B cell (primary cell): Measurements from ENCODE around the gene LENG9. TPM values are rescaled to one million over a fixed set of nuclear protein-coding genes. Genes with fewer than 3 reads are reported as not detected.

Experiments
- ATAC-seq: fragments of 200-7000 bp; cut with Tn5 transposase; one replicate; pipeline ENCODE4 v1.10.0; 2021; ENCODE audit warnings: low read depth, mild to moderate bottlenecking, moderate number of reproducible peaks, moderate library complexity
- CTCF ChIA-PET: fragments of 350-600 bp; sonication (Branson Sonifier 250); formaldehyde crosslinking; loops from one replicate; lab custom pipeline; 2021; ENCODE audit warnings: antibody characterized with exemption, inconsistent platforms; lab: Charles Lee
- POLR2A ChIA-PET: fragments of 350-600 bp; sonication (Branson Sonifier 250); formaldehyde crosslinking; loops from one replicate; lab custom pipeline; 2021; ENCODE audit warnings: antibody characterized with exemption; lab: Charles Lee
- DNase-seq: peaks from one replicate; pipeline ENCODE4 v3.0.0; 2013
- H2AFZ ChIP-seq: 2 replicates; pipeline ENCODE4 v1.6.1; 2012; ENCODE audit warnings: mild to moderate bottlenecking, low read depth, low read length; ENCODE audit not compliant: insufficient read depth, poor library complexity, severe bottlenecking
- H3K27ac ChIP-seq, 2 donors: 1 replicate in 1 of 2; 2 replicates in 1 of 2; pipeline ENCODE4 v1.5.1; 2012 to 2013; ENCODE audit warnings: low read length in 2 of 2, mild to moderate bottlenecking in 2 of 2, moderate library complexity in 1 of 2
- H3K27me3 ChIP-seq, 4 experiments: fragments of 200-600 bp in 1 of 4; sonication (generic) in 1 of 4; replicated peaks in 1 of 4; 1 replicate in 2 of 4; 2 replicates in 2 of 4; pipeline versions ENCODE4 v1.6.1 to v1.7.0; 2013 to 2016; ENCODE audit warnings: low read length in 3 of 4, mild to moderate bottlenecking in 2 of 4, mixed read lengths in 1 of 4, moderate library complexity in 1 of 4; ENCODE audit not compliant: insufficient read depth in 4 of 4, control insufficient read depth in 3 of 4; ENCODE audit errors: control extremely low read depth in 1 of 4
- H3K36me3 ChIP-seq, 2 experiments: replicated peaks in 1 of 2; 1 replicate in 1 of 2; 2 replicates in 1 of 2; pipeline versions ENCODE4 v1.6.1 to v1.7.1; 2013; ENCODE audit warnings: low read length in 1 of 2; ENCODE audit not compliant: insufficient read depth in 2 of 2, control insufficient read depth in 1 of 2; ENCODE audit errors: control extremely low read depth in 1 of 2, extremely low read depth in 1 of 2
- H3K4me1 ChIP-seq, 2 donors: fragments of 200-600 bp in 1 of 2; sonication (generic) in 1 of 2; 1 replicate in 1 of 2; 2 replicates in 1 of 2; pipeline versions ENCODE4 v1.5.1 to v1.6.1; 2013 to 2017; ENCODE audit warnings: low read length in 2 of 2; ENCODE audit not compliant: control insufficient read depth in 2 of 2, insufficient read depth in 2 of 2
- H3K4me2 ChIP-seq: replicated peaks from 2 replicates; pipeline ENCODE3; 2012; ENCODE audit warnings: mild to moderate bottlenecking, low read depth, low read length; ENCODE audit not compliant: poor library complexity, severe bottlenecking
- H3K4me3 ChIP-seq, 5 experiments: fragments of 200-600 bp in 1 of 5; sonication (generic) in 1 of 5; 1 replicate in 3 of 5; 2 replicates in 2 of 5; pipeline versions ENCODE4 v1.5.1 to v1.7.0; 2011 to 2016; ENCODE audit warnings: low read length in 4 of 5, mild to moderate bottlenecking in 4 of 5, low read depth in 2 of 5, control low read depth in 1 of 5, moderate library complexity in 1 of 5; ENCODE audit not compliant: insufficient read depth in 1 of 5; ENCODE audit errors: control extremely low read depth in 1 of 5, extremely low read depth in 1 of 5
- H3K79me2 ChIP-seq: fragments of 200-600 bp; sonication (generic); one replicate; pipeline ENCODE4 v1.6.0; 2016; ENCODE audit warnings: low read length; ENCODE audit not compliant: control insufficient read depth, insufficient read depth
- H3K9ac ChIP-seq: fragments of 200-600 bp; sonication (generic); 2 replicates; pipeline ENCODE4 v1.6.1; 2017; ENCODE audit warnings: mild to moderate bottlenecking, low read length, moderate library complexity
- H3K9me3 ChIP-seq, 3 donors: one replicate each; pipeline versions ENCODE4 v1.6.1 to v1.7.1; 2013; ENCODE audit warnings: low read length in 2 of 3; ENCODE audit not compliant: control insufficient read depth in 2 of 3, insufficient read depth in 1 of 3; ENCODE audit errors: control extremely low read depth in 1 of 3
- H4K20me1 ChIP-seq: 2 replicates; pipeline ENCODE4 v1.6.0; 2012; ENCODE audit warnings: mild to moderate bottlenecking, low read length; ENCODE audit not compliant: insufficient read depth, control insufficient read depth, poor library complexity, severe bottlenecking
- H3K27ac Mint-ChIP-seq: one replicate; pipeline ENCODE4 v1.8.0; 2021; ENCODE audit warnings: mixed read lengths
- H3K27me3 Mint-ChIP-seq: one replicate; pipeline ENCODE4 v1.8.0; 2021; ENCODE audit warnings: mixed read lengths
- H3K4me1 Mint-ChIP-seq: one replicate; pipeline ENCODE4 v1.8.0; 2021; ENCODE audit warnings: mixed read lengths
- H3K4me3 Mint-ChIP-seq: one replicate; pipeline ENCODE4 v1.8.0; 2021; ENCODE audit warnings: mixed read lengths
- H3K9me3 Mint-ChIP-seq: one replicate; pipeline ENCODE4 v1.8.0; 2022; ENCODE audit warnings: mixed read lengths; ENCODE audit not compliant: insufficient read depth
- CTCF ChIP-seq: fragments of 200-600 bp; IDR thresholded peaks from one replicate; pipeline ENCODE4 v1.8.0; 2022; ENCODE audit warnings: antibody characterized with exemption, mild to moderate bottlenecking
- EZH2 ChIP-seq: IDR thresholded peaks from 2 replicates; pipeline ENCODE4 v1.6.1; 2012; ENCODE audit warnings: borderline replicate concordance, low read depth, mild to moderate bottlenecking, moderate library complexity, low read length; ENCODE audit not compliant: insufficient read depth, poor library complexity, severe bottlenecking
- WGBS: methylation state at CpG from one replicate; pipeline ENCODE4 v1.1.5; 2013; ENCODE audit warnings: missing lambda C conversion rate; ENCODE audit not compliant: insufficient coverage; 5-methylcytosine and 5-hydroxymethylcytosine counted together
- intact Hi-C: fragments of 100-400 bp; cut with micrococcal nuclease; formaldehyde crosslinking; loops from one replicate; pipeline ENCODE4 v1.10.0; 2022
- polyA plus RNA-seq: library from polyadenylated mRNA; depleted of rRNA; stranded (reverse); fragments of >200 nt; gene quantifications from 2 replicates; pipeline ENCODE4 v1.2.3, GENCODE V29; 2012
- total RNA-seq, 2 donors: library from RNA; stranded (reverse); fragments of 120-200 nt in 1 of 2; gene quantifications; 1 replicate in 1 of 2; 2 replicates in 1 of 2; pipeline versions ENCODE4 v1.2.3 to v1.2.4, GENCODE V29; 2013 to 2022

The LENG9 gene
- total and polyA plus RNA-seq, 2 donors (not counting 1 experiment from before 2014, with no cell fraction given): 4.6 to 6.6 TPM

GRCh38 chr19:54453921-54454780, 9.4 kb downstream of the LENG9 start:
- CTCF ChIA-PET: interaction anchor here (1.1 kb wide), 1 partner anchor 16 kb away, joined by 4 read pairs; no protein-coding TSS in a partner anchor
- POLR2A ChIA-PET: interaction anchor here (1.4 kb wide), 1 partner anchor 8 kb away, joined by 3 read pairs; no protein-coding TSS in a partner anchor
- Histone ChIP-seq H3K27me3 (no peaks in the 10 kb centered on the region), H3K79me2 (peaks cover 94% of the 10 kb centered on the region), H2AFZ (no peak overlapping the region), H3K4me2 (no peak overlapping the region), H3K36me3 (peaks cover 1 to 87% of the 10 kb centered on the region in 2 experiments), H3K4me1 (peaks cover 20 to 21% of the 10 kb centered on the region in 2 donors), H3K4me3 (no peak overlapping the region), H3K27ac (no peak overlapping the region), H3K9ac (no peak overlapping the region), H3K9me3 (no peaks in the 10 kb centered on the region), H4K20me1 (peaks cover 98% of the 10 kb centered on the region)
- ATAC-seq (no peak), DNase-seq (no peak)
- Mint-ChIP-seq H3K27ac (no peak overlapping the region), H3K4me3 (no peak overlapping the region), H3K4me1 (peaks cover 34% of the 10 kb centered on the region), H3K9me3 (no peaks in the 10 kb centered on the region), H3K27me3 (no peaks in the 10 kb centered on the region)
- intact Hi-C loops: no loop called here
- WGBS: 98% methylated on average over 31 of the region's 31 CpGs
- TF ChIP-seq CTCF (no peak), EZH2 (no peak)

- no peak overlapping the region for H3K27ac ChIP-seq
- no peak overlapping the region for H3K4me3 Mint-ChIP-seq
- intact Hi-C loops: no loop called here
- CTCF ChIA-PET: no interaction called here
- peaks cover 83% of the 10 kb centered on the region for H4K20me1 ChIP-seq
- H3K27me3 ChIP-seq: no peaks in the 10 kb centered on the region
- H3K36me3 ChIP-seq: peaks cover 1 to 72% of the 10 kb centered on the region in 2 experiments
- peaks cover 0 to 2% (median 0%) of the 10 kb centered on the region in 3 donors for H3K9me3 ChIP-seq
- 96% methylated on average over 5 of the region's 11 CpGs for WGBS
- H3K9ac ChIP-seq: no peak overlapping the region
- ATAC-seq (no peak), DNase-seq (no peak)
- H3K79me2 ChIP-seq: peaks cover 90% of the 10 kb centered on the region
- TF ChIP-seq CTCF (no peak), EZH2 (no peak)
- H3K4me3 ChIP-seq: no peak overlapping the region
- no peak overlapping the region for H3K4me2 ChIP-seq
- no peaks in the 10 kb centered on the region for H3K27me3 Mint-ChIP-seq
- peaks cover 26 to 27% of the 10 kb centered on the region in 2 donors for H3K4me1 ChIP-seq
- POLR2A ChIA-PET: interaction anchor here (1.4 kb wide), 1 partner anchor 9 kb away, joined by 3 read pairs; no protein-coding TSS in a partner anchor
- no peaks in the 10 kb centered on the region for H3K9me3 Mint-ChIP-seq
- no peak overlapping the region for H2AFZ ChIP-seq
- H3K4me1 Mint-ChIP-seq: peaks cover 39% of the 10 kb centered on the region
- H3K27ac Mint-ChIP-seq: no peak overlapping the region
Measured at GRCh38 chr19:54452626-54453025, 11.0 kb downstream of the LENG9 start.
